ENCODE results near the gene CERS2. TPM values are rescaled to one million over a fixed set of nuclear protein-coding genes. Genes with fewer than 3 reads are reported as not detected.

CERS2 gene
- total and polyA plus RNA-seq, 4 donors = 212 to 346 (median 278) TPM

DNA sequence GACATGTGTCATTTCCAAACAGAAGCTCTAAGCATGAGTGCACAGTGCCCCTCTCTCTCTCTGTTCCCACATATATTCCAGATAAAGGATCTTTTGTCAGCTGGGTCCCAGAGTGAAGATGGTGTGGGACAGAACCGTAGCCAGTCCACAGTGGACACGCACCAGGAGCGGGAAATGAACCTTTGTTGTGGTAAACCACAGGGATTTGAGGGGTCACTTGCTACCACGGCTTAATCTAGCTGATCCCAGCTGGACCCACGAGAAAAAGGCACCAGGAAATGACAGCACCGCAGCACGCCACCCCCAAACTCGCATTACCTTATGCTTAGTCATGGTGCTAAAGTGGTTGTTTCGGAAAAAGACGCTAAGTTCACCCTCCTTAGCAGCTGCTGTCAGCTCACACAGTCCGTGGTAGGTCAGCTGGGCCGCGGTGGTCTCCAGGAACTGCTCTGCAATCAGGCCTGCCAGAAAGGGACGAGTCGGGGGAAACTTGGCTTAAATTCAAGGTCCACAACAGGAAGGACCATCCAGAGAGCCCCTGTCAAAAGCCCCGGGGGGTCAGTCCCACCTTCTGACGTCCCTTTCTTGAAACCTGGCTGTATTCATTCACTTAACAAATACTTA is 24.5 kb upstream of the CERS2 start:
- H3K9me3 ChIP-seq (ENCODE audit: control insufficient read depth in 4 of 4, low read length in 3 of 4) = no peaks in the 10 kb centered on the region
- H3K27me3 ChIP-seq (ENCODE audit: control insufficient read depth in 4 of 4, insufficient read depth in 4 of 4, low read length in 3 of 4) = no peaks in the 10 kb centered on the region
- no peak for DNase-seq (ENCODE audit: low spot score)
- peaks cover 6 to 52% (median 39%) of the 10 kb centered on the region in 4 donors for H3K36me3 ChIP-seq (ENCODE audit: control insufficient read depth in 4 of 4, insufficient read depth in 3 of 4, low read depth in 1 of 4, low read length in 3 of 4)
- H3K9ac ChIP-seq (ENCODE audit: low read depth in 1 of 2, low read length in 2 of 2) = no peak overlapping the region
- TF ChIP-seq YY1 (IDR thresholded peaks at IDR 0.05) = no peak
- 79% methylated on average over 17 of the region's 17 CpGs for WGBS
- no peak overlapping the region for H3K27ac ChIP-seq (ENCODE audit: low read depth in 1 of 2, low read length in 2 of 2)
- no peak overlapping the region for H3K4me3 ChIP-seq (ENCODE audit: low read depth in 1 of 3, low read length in 3 of 3)
- H3K4me1 ChIP-seq (ENCODE audit: control insufficient read depth in 4 of 4, insufficient read depth in 4 of 4, low read length in 3 of 4) = peaks cover 3 to 20% (median 14%) of the 10 kb centered on the region in 4 donors

- TF ChIP-seq HNF4G (IDR thresholded peaks at IDR 0.05) = no peak
- no peak for TF ChIP-seq YY1 (IDR thresholded peaks at IDR 0.05)
- no peak for DNase-seq (ENCODE audit: low spot score)
- no peaks in the 10 kb centered on the region for H3K9me3 ChIP-seq (ENCODE audit: control insufficient read depth in 4 of 4, low read length in 3 of 4)
- H3K27ac ChIP-seq (ENCODE audit: low read depth in 1 of 2, low read length in 2 of 2) = no peak overlapping the region
- H3K9ac ChIP-seq (ENCODE audit: low read depth in 1 of 2, low read length in 2 of 2) = no peak overlapping the region
- H3K4me1 ChIP-seq (ENCODE audit: control insufficient read depth in 4 of 4, insufficient read depth in 4 of 4, low read length in 3 of 4) = peaks cover 0 to 10% (median 6%) of the 10 kb centered on the region in 4 donors
- no peaks in the 10 kb centered on the region for H3K27me3 ChIP-seq (ENCODE audit: control insufficient read depth in 4 of 4, insufficient read depth in 4 of 4, low read length in 3 of 4)
- H3K36me3 ChIP-seq (ENCODE audit: control insufficient read depth in 4 of 4, insufficient read depth in 3 of 4, low read depth in 1 of 4, low read length in 3 of 4) = peaks cover 6 to 52% (median 39%) of the 10 kb centered on the region in 4 donors
- H3K4me3 ChIP-seq (ENCODE audit: low read depth in 1 of 3, low read length in 3 of 3) = no peak overlapping the region
- WGBS = 65% methylated on average over 5 of the region's 5 CpGs
Measured at GRCh38 chr1:150997949-150998348, 23.3 kb upstream of the CERS2 start.

DNA sequence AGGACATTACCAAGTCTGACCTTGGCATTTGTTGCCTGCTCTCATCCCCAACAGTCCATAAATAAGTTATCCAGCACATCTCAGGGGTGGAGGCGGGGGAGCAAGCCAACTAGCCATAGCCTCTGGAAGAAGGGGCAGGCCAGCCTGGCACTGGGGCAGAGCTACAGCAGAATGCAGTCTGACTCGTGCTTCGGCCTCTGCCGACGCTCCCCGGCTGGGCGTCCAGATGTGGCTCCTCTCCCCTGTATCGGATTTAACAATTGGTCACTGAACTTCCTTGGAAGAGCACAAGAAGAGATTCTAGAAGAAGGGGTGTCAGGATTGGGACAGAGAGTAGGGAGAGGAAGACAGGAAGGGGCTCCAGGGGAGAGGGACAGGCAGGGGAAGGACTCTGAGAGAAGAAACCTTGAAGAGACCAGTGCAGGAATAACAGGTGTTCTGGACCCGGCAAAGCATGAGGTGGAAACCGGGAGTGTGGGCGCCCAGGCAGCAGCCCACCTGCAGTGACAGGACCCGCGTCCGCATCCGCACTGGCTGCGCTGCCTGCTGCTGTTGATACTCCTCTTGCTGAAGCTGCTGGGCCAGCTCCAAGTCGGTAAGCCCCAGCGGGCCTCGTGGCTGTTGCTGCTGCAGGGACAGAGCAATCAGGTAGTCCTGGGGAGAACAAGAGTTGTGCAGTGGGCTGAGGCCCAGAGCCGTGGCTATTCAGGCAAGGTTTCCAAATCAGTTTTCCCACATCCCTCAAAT is 22.7 kb upstream of the CERS2 start:
- DNase-seq (ENCODE audit: low spot score) = no peak
- H3K27ac ChIP-seq (ENCODE audit: low read depth in 1 of 2, low read length in 2 of 2) = no peak overlapping the region
- H3K27me3 ChIP-seq (ENCODE audit: control insufficient read depth in 4 of 4, insufficient read depth in 4 of 4, low read length in 3 of 4) = no peaks in the 10 kb centered on the region
- H3K36me3 ChIP-seq (ENCODE audit: control insufficient read depth in 4 of 4, insufficient read depth in 3 of 4, low read depth in 1 of 4, low read length in 3 of 4) = peaks cover 6 to 49% (median 39%) of the 10 kb centered on the region in 4 donors
- H3K9me3 ChIP-seq (ENCODE audit: control insufficient read depth in 4 of 4, low read length in 3 of 4) = no peaks in the 10 kb centered on the region
- no peak overlapping the region for H3K4me3 ChIP-seq (ENCODE audit: low read depth in 1 of 3, low read length in 3 of 3)
- 93% methylated on average over 20 of the region's 20 CpGs for WGBS
- TF ChIP-seq EGR1 (IDR thresholded peaks at IDR 0.05; ENCODE audit: low read depth in 2 of 2) = no peak
- TF ChIP-seq FOXA1 (IDR thresholded peaks at IDR 0.05) = no peak
- no peak for TF ChIP-seq JUND (IDR thresholded peaks at IDR 0.05)
- TF ChIP-seq, protein P1, sequence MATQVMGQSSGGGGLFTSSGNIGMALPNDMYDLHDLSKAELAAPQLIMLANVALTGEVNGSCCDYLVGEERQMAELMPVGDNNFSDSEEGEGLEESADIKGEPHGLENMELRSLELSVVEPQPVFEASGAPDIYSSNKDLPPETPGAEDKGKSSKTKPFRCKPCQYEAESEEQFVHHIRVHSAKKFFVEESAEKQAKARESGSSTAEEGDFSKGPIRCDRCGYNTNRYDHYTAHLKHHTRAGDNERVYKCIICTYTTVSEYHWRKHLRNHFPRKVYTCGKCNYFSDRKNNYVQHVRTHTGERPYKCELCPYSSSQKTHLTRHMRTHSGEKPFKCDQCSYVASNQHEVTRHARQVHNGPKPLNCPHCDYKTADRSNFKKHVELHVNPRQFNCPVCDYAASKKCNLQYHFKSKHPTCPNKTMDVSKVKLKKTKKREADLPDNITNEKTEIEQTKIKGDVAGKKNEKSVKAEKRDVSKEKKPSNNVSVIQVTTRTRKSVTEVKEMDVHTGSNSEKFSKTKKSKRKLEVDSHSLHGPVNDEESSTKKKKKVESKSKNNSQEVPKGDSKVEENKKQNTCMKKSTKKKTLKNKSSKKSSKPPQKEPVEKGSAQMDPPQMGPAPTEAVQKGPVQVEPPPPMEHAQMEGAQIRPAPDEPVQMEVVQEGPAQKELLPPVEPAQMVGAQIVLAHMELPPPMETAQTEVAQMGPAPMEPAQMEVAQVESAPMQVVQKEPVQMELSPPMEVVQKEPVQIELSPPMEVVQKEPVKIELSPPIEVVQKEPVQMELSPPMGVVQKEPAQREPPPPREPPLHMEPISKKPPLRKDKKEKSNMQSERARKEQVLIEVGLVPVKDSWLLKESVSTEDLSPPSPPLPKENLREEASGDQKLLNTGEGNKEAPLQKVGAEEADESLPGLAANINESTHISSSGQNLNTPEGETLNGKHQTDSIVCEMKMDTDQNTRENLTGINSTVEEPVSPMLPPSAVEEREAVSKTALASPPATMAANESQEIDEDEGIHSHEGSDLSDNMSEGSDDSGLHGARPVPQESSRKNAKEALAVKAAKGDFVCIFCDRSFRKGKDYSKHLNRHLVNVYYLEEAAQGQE (IDR thresholded peaks at IDR 0.05) = no peak
- peaks cover 0 to 7% (median 2%) of the 10 kb centered on the region in 4 donors for H3K4me1 ChIP-seq (ENCODE audit: control insufficient read depth in 4 of 4, insufficient read depth in 4 of 4, low read length in 3 of 4)
- no peak overlapping the region for H3K9ac ChIP-seq (ENCODE audit: low read depth in 1 of 2, low read length in 2 of 2)

- peak overlapping the region in 1 of 2 donors; percentile 14 for H3K9ac ChIP-seq (ENCODE audit: low read depth in 1 of 2, low read length in 2 of 2)
- DNase-seq (ENCODE audit: low spot score) = no peak
- WGBS = 36% methylated on average over 9 of the region's 9 CpGs
- no peak overlapping the region for H3K27ac ChIP-seq (ENCODE audit: low read depth in 1 of 2, low read length in 2 of 2)
- H3K36me3 ChIP-seq (ENCODE audit: control insufficient read depth in 4 of 4, insufficient read depth in 3 of 4, low read depth in 1 of 4, low read length in 3 of 4) = peaks cover 6 to 37% (median 33%) of the 10 kb centered on the region in 4 donors
- no peak overlapping the region for H3K4me3 ChIP-seq (ENCODE audit: low read depth in 1 of 3, low read length in 3 of 3)
- no peaks in the 10 kb centered on the region for H3K27me3 ChIP-seq (ENCODE audit: control insufficient read depth in 4 of 4, insufficient read depth in 4 of 4, low read length in 3 of 4)
- peak; percentile 75 for TF ChIP-seq CTCF (IDR thresholded peaks at IDR 0.05; ENCODE audit: low read depth, low read length, missing input control)
- TF ChIP-seq, protein P1 (IDR thresholded peaks at IDR 0.05) = no peak
- TF ChIP-seq RXRA (IDR thresholded peaks at IDR 0.05) = peak in 1 of 2 donors; percentile 8
- no peak for TF ChIP-seq GABPA (IDR thresholded peaks at IDR 0.05 in 1 of 2, conservative IDR thresholded peaks at IDR 0.05 in 1 of 2)
- peak; percentile 77 to 79 for TF ChIP-seq RAD21 (IDR thresholded peaks at IDR 0.05)
- no peaks in the 10 kb centered on the region for H3K9me3 ChIP-seq (ENCODE audit: control insufficient read depth in 4 of 4, low read length in 3 of 4)
- peaks cover 0 to 4% (median 0%) of the 10 kb centered on the region in 4 donors for H3K4me1 ChIP-seq (ENCODE audit: control insufficient read depth in 4 of 4, insufficient read depth in 4 of 4, low read length in 3 of 4)
Measured at GRCh38 chr1:150995896-150996295, 21.3 kb upstream of the CERS2 start.

Measured in liver (tissue), 9 donors.